Liver (tissue), 9 donors: ENCODE data around the gene SERTAD3. TPM values are rescaled to one million over a fixed set of nuclear protein-coding genes. Genes with fewer than 3 reads are reported as not detected.
A peak's percentile ranks its signal among the peaks of the same experiment; 100 is the strongest.

Source experiments
- DNase-seq: peaks from one replicate; pipeline ENCODE4 v3.0.0-alpha.2; 2017; ENCODE audit warnings: low spot score
- H3K27ac ChIP-seq, 2 donors: one replicate each; pipeline ENCODE4 v1.7.0; 2013; ENCODE audit warnings: inconsistent platforms in 2 of 2, low read length in 2 of 2, control low read depth in 1 of 2, low read depth in 1 of 2, mild to moderate bottlenecking in 1 of 2
- H3K27me3 ChIP-seq, 4 donors: one replicate each; pipeline versions ENCODE4 v1.6.1 to v1.7.0; 2013; ENCODE audit warnings: low read length in 3 of 4, inconsistent platforms in 1 of 4, mild to moderate bottlenecking in 1 of 4, moderate library complexity in 1 of 4; ENCODE audit not compliant: control insufficient read depth in 4 of 4, insufficient read depth in 4 of 4
- H3K36me3 ChIP-seq, 4 donors: one replicate each; pipeline versions ENCODE4 v1.6.1 to v1.7.0; 2013; ENCODE audit warnings: low read length in 3 of 4, mild to moderate bottlenecking in 3 of 4, low read depth in 1 of 4, moderate library complexity in 1 of 4; ENCODE audit not compliant: control insufficient read depth in 4 of 4, insufficient read depth in 3 of 4
- H3K4me1 ChIP-seq, 4 donors: one replicate each; pipeline versions ENCODE4 v1.6.1 to v1.7.0; 2013; ENCODE audit warnings: low read length in 3 of 4, mild to moderate bottlenecking in 3 of 4, moderate library complexity in 1 of 4; ENCODE audit not compliant: control insufficient read depth in 4 of 4, insufficient read depth in 4 of 4
- H3K4me3 ChIP-seq, 3 donors: one replicate each; pipeline versions ENCODE4 v1.6.1 to v1.7.0; 2013; ENCODE audit warnings: low read length in 3 of 3, control low read depth in 1 of 3, low read depth in 1 of 3, mild to moderate bottlenecking in 1 of 3
- H3K9ac ChIP-seq, 2 donors: one replicate each; pipeline ENCODE4 v1.7.0; 2013; ENCODE audit warnings: low read length in 2 of 2, mild to moderate bottlenecking in 2 of 2, moderate library complexity in 2 of 2, control low read depth in 1 of 2, low read depth in 1 of 2
- H3K9me3 ChIP-seq, 4 donors: one replicate each; pipeline versions ENCODE4 v1.6.1 to v1.7.0; 2013; ENCODE audit warnings: low read length in 3 of 4; ENCODE audit not compliant: control insufficient read depth in 4 of 4
- ATF3 ChIP-seq: IDR thresholded peaks from 2 replicates; pipeline ENCODE4 v1.6.1; 2016; ENCODE audit warnings: antibody characterized with exemption
- CTCF ChIP-seq: fragments of 150-350 bp; IDR thresholded peaks from 2 replicates; pipeline ENCODE4 v1.5.1; 2017; ENCODE audit warnings: improper control_type of control experiment, low read depth, low read length; ENCODE audit not compliant: missing input control
- EGR1 ChIP-seq, 2 donors: IDR thresholded peaks; 2 replicates each; pipeline ENCODE4 v1.6.1; 2016 to 2018; ENCODE audit warnings: antibody characterized with exemption in 2 of 2, low read depth in 2 of 2
- FOXA1 ChIP-seq: IDR thresholded peaks from 2 replicates; pipeline ENCODE4 v1.6.1; 2016; ENCODE audit warnings: antibody characterized with exemption
- FOXA2 ChIP-seq: IDR thresholded peaks from 2 replicates; pipeline ENCODE4 v1.6.1; 2016; ENCODE audit warnings: antibody characterized with exemption
- GABPA ChIP-seq, 2 donors: IDR thresholded peaks in 1 of 2; conservative IDR thresholded peaks in 1 of 2; 2 replicates each; pipeline ENCODE4 v1.6.1; 2016; ENCODE audit warnings: antibody characterized with exemption in 2 of 2, mild to moderate bottlenecking in 1 of 2, moderate library complexity in 1 of 2
- HNF4A ChIP-seq, 2 donors: conservative IDR thresholded peaks; 2 replicates each; pipeline ENCODE4 v1.6.1; 2016; ENCODE audit warnings: antibody characterized with exemption in 2 of 2, mild to moderate bottlenecking in 2 of 2
- HNF4G ChIP-seq: IDR thresholded peaks from 2 replicates; pipeline ENCODE4 v1.6.1; 2016; ENCODE audit warnings: antibody characterized with exemption
- JUND ChIP-seq, 2 donors: IDR thresholded peaks; 2 replicates each; pipeline ENCODE4 v1.6.1; 2016; ENCODE audit warnings: antibody characterized with exemption in 2 of 2
- MAX ChIP-seq: IDR thresholded peaks from 2 replicates; pipeline ENCODE4 v1.6.1; 2016; ENCODE audit warnings: antibody characterized with exemption
- NR2F2 ChIP-seq: IDR thresholded peaks from 2 replicates; pipeline ENCODE4 v1.6.1; 2016; ENCODE audit warnings: antibody characterized with exemption
- RAD21 ChIP-seq, 2 donors: IDR thresholded peaks; 2 replicates each; pipeline ENCODE4 v1.6.1; 2016; ENCODE audit warnings: antibody characterized with exemption in 2 of 2, mild to moderate bottlenecking in 2 of 2
- REST ChIP-seq: IDR thresholded peaks from 2 replicates; pipeline ENCODE4 v1.6.1; 2016; ENCODE audit warnings: antibody characterized with exemption, mild to moderate bottlenecking
- SP1 ChIP-seq: IDR thresholded peaks from 2 replicates; pipeline ENCODE4 v1.6.1; 2018; ENCODE audit warnings: antibody characterized with exemption, mild to moderate bottlenecking
- TAF1 ChIP-seq: conservative IDR thresholded peaks from 2 replicates; pipeline ENCODE4 v1.6.1; 2016; ENCODE audit warnings: antibody characterized with exemption, mild to moderate bottlenecking
- YY1 ChIP-seq: IDR thresholded peaks from 2 replicates; pipeline ENCODE4 v1.6.1; 2016; ENCODE audit warnings: antibody characterized with exemption, mild to moderate bottlenecking
- ZBTB33 ChIP-seq: IDR thresholded peaks from 2 replicates; pipeline ENCODE4 v1.6.1; 2016; ENCODE audit warnings: antibody characterized with exemption
- WGBS: extraction: QIAGEN DNeasy Blood & Tissue Kit; methylation state at CpG from one replicate; pipeline ENCODE4 v1.1.7; 2013; 5-methylcytosine and 5-hydroxymethylcytosine counted together
- polyA plus RNA-seq, 2 donors: library from polyadenylated mRNA; stranded (reverse) in 1 of 2; unstranded in 1 of 2; fragments of 200-250 nt in 1 of 2; fragments of >200 nt in 1 of 2; fragmentation: Nextera tagmentation in 1 of 2; extraction: Ambion mirVana in 1 of 2; gene quantifications; one replicate each; pipeline versions ENCODE4 v1.2.1 to v1.2.3, GENCODE V29; 2013 to 2015
- total RNA-seq, 2 donors: library from RNA; depleted of rRNA; stranded (reverse); fragments of >200 nt; gene quantifications; one replicate each; pipeline ENCODE4 v1.2.3, GENCODE V29; 2014
- donor health status: healthy.
- donor health status: healthy.
- donor health status: healthy.
- donor health status: healthy.
- donor health status: healthy.

Gene SERTAD3
- total and polyA plus RNA-seq, 4 donors = 6.1 to 8.9 (median 6.9) TPM

- TF ChIP-seq REST = peak; percentile 83
- TF ChIP-seq FOXA2 = no peak
- TF ChIP-seq HNF4G = no peak
- TF ChIP-seq TAF1 = peak; percentile 33
- peak; percentile 83 for TF ChIP-seq CTCF
These were observed 23.1 kb downstream of the SERTAD3 start (continued) for GRCh38 chr19:40420766-40421765.

- peak overlapping the region; percentile 71 to 96 for H3K9ac ChIP-seq
- no peak for DNase-seq
- WGBS = 51% methylated on average over 14 of the region's 14 CpGs
- H3K36me3 ChIP-seq = peaks cover 2 to 5% (median 4%) of the 10 kb centered on the region in 4 donors
- H3K9me3 ChIP-seq = no peaks in the 10 kb centered on the region
- no peaks in the 10 kb centered on the region for H3K27me3 ChIP-seq
- peaks cover 0 to 13% (median 8%) of the 10 kb centered on the region in 4 donors for H3K4me1 ChIP-seq
- H3K4me3 ChIP-seq = peak overlapping the region in 2 of 3 donors; percentile 52 to 62
- TF ChIP-seq MAX = no peak
- no peak for TF ChIP-seq ATF3
- TF ChIP-seq FOXA2 = no peak
- TF ChIP-seq ZBTB33 = no peak
- TF ChIP-seq HNF4A (conservative IDR thresholded peaks at IDR 0.05) = no peak
- no peak for TF ChIP-seq FOXA1
- TF ChIP-seq CTCF = no peak
- TF ChIP-seq SP1 = no peak
- no peak for TF ChIP-seq NR2F2
- TF ChIP-seq TAF1 = no peak
- TF ChIP-seq REST = no peak
- no peak for TF ChIP-seq EGR1 (IDR thresholded peaks at IDR 0.05; ENCODE audit: low read depth in 2 of 2)
- no peak for TF ChIP-seq GABPA (IDR thresholded peaks at IDR 0.05 in 1 of 2, conservative IDR thresholded peaks at IDR 0.05 in 1 of 2)
- no peak for TF ChIP-seq HNF4G
- TF ChIP-seq YY1 = no peak
- no peak for TF ChIP-seq JUND (IDR thresholded peaks at IDR 0.05)
- no peak for TF ChIP-seq RAD21 (IDR thresholded peaks at IDR 0.05)
- peak overlapping the region; percentile 93 to 98 for H3K27ac ChIP-seq
These were observed 23.7 kb downstream of the SERTAD3 start for GRCh38 chr19:40420451-40420765.
